Activated naive CD4-positive, alpha-beta T cell treated with Interleukin-2 at 50 U/mL for 16 hours (primary cell): ENCODE results near the gene DAB1.

Experiments
- DNase-seq: peaks from one replicate; pipeline ENCODE4 v3.0.0-alpha.2; 2020

DAB1 gene

GRCh38 chr1:57423656-57424211 is at the start of gene DAB1:
TSS of gene DAB1 (minus strand) at chr1:57424060. CDS start at chr1:57291030, 133,030 bp downstream.
- no peak for DNase-seq

DNA sequence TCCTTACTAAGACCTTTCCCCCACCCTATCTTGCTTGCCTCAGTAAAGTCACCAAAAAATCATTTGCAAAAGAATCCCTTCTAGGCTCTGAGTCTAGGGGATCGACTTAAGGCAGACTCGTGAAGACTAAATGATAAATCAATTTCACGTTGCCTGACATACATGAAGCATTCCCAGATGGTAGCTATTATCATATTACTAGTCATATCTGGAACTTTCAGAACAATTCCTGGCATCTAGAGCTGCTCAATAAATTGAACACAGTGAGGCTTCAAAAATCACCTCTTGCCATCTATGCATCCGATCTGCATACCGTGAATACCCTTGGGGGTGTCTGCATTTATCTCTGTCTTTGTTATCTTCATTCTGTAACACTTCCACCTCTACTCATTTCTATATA is 49.6 kb upstream of the DAB1 start:
- DNase-seq, result no peak

- no peak for DNase-seq
These were observed 48.1 kb upstream of the DAB1 start for GRCh38 chr1:57471995-57472394.

DNA sequence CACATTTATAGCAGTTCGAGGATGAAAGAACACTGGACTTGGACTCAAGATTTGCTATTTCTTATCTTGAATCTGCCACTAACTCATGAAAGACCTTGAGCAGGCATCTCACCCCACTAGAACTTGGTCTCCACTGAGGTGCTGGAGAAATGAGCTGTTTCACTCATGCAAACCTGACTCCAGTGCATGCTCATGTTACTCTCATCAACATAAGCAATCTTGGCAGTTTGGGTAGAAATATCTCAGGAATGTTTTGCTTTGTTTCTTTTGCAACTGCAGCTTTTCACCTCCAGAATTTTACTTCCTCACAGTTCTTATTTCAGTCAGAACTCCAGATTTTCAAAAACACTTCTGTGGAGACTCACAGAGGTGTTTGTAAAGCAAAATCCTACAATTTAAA is 46.2 kb upstream of the DAB1 start:
- DNase-seq, result no peak

- no peak for DNase-seq
These were observed 45.0 kb upstream of the DAB1 start for GRCh38 chr1:57468641-57469523.

- DNase-seq, result no peak
These were observed 44.0 kb upstream of the DAB1 start for GRCh38 chr1:57467830-57468229.

DNA sequence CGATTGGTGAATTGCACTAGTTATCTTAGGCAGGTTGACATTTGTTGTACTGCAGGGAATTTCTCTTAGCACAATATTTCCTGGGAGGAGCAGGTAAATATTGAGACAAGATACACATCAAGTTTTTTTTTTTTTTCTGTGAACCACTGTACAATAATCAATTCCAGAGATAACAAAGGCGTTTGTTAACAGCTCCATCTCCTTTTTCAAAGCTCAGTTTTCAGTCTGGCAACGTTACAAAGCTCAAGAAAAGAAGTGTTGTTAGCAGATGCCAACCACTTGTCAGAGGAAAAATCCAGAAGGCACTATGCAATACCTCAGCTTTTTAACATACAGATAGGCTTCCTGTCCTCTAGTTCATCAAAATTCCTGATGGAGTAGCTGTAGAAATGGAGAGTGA is 40.9 kb upstream of the DAB1 start:
- no peak for DNase-seq

GRCh38 chr1:57463343-57463742 is 39.5 kb upstream of the DAB1 start:
- DNase-seq, result no peak

DNA sequence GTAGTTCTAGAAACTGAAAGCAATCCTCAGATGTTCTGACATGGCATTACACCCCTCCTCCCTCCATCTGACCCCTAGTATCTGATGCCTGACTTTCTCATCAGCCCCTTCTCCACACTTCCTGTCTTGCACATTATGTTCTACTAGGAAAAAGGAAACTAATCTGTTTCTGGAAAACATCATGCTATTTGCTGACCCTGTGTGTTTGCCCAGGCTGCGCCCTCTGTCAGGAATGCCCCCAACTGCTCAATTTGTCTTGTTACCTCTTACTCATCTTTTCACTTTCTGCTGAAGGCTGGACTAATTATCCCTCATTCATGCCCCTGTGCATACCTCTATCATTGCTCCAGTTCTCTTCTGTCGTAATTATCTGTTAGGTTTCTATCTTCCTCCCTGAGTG is 37.5 kb upstream of the DAB1 start:
- no peak for DNase-seq

DNA sequence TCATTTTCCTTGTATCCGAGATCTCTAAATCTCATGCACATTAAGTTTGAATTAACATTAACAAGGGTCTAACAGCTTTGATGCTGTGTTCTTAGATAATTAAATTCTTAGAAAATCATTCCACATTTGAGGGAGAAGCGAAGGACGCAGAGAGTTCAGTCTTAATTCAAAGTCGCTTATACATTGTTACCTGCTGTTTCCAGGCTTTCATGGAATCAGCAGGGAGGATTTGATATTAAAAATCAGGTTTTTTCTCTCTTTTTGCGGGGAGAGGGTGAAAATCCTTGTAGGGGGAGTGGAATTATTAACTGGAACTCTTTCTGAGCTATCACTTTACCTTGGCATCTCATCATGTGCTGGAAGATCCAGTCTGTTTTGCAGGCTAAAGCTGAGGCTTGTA is 27.7 kb upstream of the DAB1 start:
- DNase-seq, result no peak

DNA sequence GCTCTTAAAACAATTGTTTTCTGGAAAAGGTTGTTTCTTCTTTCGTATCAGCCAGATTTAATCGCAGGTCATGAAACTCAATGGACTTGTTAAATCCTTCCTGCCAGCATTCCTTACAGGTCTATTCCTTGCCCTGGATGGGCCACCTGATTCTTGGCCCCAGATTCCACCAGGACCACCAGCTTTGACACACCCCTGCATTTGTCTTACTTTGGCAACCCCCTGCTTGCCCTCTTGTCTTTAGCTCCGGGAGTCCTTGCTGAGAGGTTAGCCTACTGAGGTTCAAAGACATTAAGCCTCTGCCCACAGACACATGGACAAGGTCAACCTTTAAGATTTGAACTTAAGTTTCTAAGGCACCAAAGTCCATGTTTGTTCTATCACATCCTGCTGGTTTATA is 27.1 kb upstream of the DAB1 start:
- DNase-seq, result no peak

DNA sequence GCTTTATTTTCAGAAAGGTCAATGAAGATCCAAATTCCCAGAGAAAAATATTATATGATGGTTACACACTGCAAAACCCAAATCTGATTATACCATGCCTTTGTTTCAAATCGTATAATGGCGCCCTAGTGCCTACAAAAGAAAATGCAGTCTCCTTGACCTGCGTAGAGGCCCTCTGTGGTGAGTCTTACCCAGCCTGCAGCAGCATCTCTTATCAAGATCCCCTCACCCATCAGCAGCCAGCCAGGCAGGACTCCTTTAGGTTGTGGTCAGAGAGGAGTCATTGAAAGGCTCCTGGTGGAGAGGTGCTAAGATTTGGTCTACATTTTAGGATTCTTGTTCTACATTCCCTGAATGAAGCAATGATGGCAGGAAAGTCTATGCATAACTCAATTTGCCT is 23.7 kb upstream of the DAB1 start:
- no peak for DNase-seq

- no peak for DNase-seq
These were observed 19.1 kb upstream of the DAB1 start for GRCh38 chr1:57443004-57443403.

DNA sequence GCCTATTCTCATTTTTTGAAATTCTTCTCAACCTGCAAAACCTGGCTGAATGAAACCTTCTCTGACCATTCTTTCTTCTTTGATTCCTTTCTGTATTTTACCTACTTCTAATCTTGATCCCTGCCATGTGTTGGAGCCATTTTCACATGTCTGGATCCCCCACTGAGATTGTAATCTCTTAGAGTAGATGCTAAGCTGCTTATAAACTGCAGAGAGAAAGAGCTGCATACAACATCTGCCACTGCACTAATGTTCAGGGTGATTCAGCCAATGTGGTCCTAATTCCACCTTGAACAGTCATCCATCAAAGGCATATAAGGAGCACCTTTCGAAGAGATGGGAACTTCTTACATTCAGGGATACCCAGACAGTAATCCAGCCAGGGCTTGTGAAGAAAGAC is 16.2 kb upstream of the DAB1 start:
- no peak for DNase-seq

DNA sequence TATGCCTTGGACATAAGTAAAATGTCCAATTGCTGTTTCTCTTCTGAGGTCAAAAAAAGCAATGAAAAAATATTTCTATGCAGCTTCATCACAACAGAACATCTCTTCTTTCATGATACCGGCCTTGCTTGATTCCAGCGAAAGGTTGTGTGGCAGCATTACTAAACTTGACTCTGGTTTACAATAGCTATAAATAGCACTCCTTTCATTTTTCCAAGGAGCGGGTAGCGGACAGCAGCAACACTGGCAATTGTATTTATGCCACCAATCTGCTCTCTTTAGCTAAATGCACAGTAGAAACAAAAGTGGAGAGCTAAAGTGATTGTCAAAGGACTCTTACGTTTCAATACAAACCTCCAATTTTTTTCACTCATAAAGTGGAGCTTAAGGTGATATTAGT is 7.5 kb upstream of the DAB1 start:
- no peak for DNase-seq

DNA sequence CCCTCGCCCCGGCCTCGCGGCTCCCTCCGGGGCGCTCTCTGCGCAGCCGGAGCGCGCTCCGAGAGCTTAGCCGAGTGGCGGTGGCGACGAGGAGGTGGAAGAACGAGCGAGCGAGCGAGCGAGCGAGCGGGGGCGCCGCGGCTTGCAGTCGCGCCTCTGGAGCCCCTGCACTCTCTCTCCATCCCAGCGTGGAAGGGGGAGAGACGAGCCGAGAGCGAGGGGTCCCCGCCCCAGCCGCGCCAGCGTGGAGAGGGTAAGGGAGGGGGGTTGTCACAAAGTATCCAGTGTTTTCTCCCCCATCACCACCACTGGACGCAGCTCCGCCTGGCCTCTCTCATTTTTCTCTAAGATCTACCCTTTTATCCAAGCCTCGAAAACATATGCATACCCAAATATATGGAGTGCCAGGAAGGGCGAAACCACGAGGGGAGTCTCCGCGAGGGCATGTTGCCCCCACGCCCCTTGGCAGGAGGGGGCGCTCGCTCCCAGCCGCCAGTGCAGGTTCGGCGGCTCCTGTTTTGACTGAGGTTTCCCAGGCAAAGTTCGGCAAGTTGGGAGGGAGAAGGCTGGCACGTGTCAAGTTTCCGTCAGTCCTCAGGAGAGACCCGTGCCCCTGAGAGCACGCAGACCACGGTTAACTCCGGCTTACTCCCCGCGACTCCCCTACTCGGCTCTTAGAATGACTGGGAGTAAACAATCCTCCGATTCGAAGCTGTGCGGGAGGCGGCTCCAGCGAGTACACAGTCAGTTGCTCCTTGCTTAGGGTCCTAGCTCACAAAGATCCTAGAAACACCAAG is 569 bp upstream of the DAB1 start:
- DNase-seq, result no peak

GRCh38 chr1:57423135-57423655 is 665 bp downstream of the DAB1 start:
- DNase-seq, result no peak

DNA sequence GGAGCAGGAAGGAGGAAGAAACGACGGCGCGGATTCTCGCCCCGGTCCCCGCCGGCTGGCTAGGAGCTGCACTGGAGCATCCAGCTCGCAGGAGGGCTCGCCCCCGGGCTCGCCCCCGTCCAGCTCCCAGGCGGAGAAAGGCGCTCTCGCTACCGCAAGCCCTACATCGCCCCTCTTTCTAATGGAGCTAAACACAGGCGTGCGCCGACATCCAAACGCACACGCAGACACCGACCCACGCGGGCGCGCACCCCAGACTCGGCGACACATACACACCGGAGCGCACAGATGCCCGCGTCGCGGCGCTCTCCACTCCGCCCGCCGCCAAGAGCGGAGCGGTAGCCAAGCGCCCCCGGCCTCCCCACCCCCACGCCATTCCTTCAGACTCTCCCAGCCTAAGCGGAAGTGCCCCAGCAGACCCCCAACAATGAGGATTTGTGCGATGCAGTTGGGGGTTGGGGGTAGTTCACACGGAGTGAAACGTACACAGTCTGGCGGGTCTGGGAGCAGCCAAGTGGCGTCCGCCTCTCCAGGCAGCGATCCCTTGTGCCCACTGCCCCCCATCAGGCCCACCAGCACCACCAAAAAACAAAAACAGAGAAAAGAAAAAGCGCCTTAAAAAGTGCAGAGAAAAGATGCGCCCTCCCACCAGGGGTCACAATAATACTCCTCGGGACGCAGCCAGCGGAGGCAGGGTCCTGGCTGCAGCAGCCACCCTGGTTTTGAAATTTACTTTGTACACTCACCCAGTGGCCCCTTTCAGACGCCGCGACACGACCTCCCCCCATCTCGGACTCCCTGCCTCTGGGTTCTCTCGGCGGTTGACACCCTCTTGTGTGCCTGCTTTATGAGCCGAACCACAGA is 1.4 kb downstream of the DAB1 start:
- DNase-seq, result no peak

- no peak for DNase-seq
These were observed 2.1 kb downstream of the DAB1 start for GRCh38 chr1:57421806-57422205.

- DNase-seq, result no peak
These were observed 2.7 kb downstream of the DAB1 start for GRCh38 chr1:57420981-57421785.

DNA sequence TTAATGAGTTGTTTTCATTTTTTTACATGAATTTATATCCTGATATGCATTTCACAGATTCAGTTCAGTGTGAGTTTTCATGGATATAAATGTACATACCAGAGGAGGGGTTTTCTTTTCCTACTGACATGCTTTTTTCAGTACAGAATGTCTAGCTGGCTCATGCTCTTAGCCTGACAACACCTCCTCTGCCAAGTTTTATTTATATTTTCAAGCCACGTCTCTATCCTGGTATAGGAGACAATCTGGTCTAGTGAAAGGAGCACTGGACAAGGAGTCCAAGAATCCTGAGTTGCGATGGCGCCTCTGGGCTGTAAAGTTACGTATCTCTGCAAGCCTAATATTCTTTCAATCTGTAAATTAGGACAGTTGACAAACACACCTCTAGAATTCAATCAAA is 4.9 kb downstream of the DAB1 start:
- DNase-seq, result no peak

DNA sequence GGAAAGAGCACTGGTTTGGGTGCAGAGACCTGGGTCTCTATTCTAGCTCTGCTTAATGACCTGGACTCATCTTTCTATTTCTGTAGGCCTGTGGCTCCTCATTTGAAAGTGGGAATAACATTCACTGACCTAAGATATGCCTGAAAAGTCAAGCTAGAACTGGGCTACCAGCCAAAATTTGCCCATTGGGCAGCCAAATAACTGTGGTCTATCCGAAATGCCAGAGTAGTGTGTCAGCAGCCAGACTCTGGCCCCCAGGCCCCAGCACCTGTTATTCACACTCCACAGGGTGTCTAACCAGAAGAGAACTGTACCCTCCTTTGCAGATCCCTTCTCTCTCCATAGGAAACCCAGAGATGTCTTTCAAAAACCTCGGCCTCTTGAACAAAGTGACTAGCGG is 12.6 kb downstream of the DAB1 start:
- no peak for DNase-seq
